Upper lobe of right lung (tissue), 1 donor: ENCODE data around the gene ELAVL1. TPM values are rescaled to one million over a fixed set of nuclear protein-coding genes. Genes with fewer than 3 reads are reported as not detected.
A peak's percentile ranks its signal among the peaks of the same experiment; 100 is the strongest.

Experiments used
- ATAC-seq: fragments of 200-7000 bp; cut with Tn5 transposase; one replicate; pipeline ENCODE4 v1.9.1; 2020; ENCODE audit warnings: mild to moderate bottlenecking, moderate library complexity
- DNase-seq: peaks from one replicate; pipeline ENCODE4 v3.0.0-alpha.2; 2020
- H3K27ac ChIP-seq: fragments of 200-600 bp; one replicate; pipeline ENCODE4 v1.8.0; 2022
- H3K27me3 ChIP-seq: fragments of 200-600 bp; one replicate; pipeline ENCODE4 v1.8.0; 2022; ENCODE audit warnings: mild to moderate bottlenecking
- H3K36me3 ChIP-seq: fragments of 200-600 bp; one replicate; pipeline ENCODE4 v1.8.0; 2022
- H3K4me1 ChIP-seq: fragments of 200-600 bp; one replicate; pipeline ENCODE4 v1.8.0; 2022
- H3K4me3 ChIP-seq: fragments of 200-600 bp; one replicate; pipeline ENCODE4 v1.8.0; 2022; ENCODE audit warnings: mild to moderate bottlenecking
- H3K9me3 ChIP-seq: fragments of 200-600 bp; one replicate; pipeline ENCODE4 v1.8.0; 2022
- intact Hi-C: fragments of 100-400 bp; cut with DNase I; formaldehyde crosslinking; loops from one replicate; pipeline ENCODE4 v1.11.0; 2022
- total RNA-seq: library from RNA; stranded (reverse); fragmentation: NEBNext Ultra II Directional; extraction: Animal tissue kit (Norgen Biotek cat#: 25700); gene quantifications from one replicate; pipeline ENCODE4 v1.2.1, GENCODE V29; 2021
- TF ChIP-seq, protein P1 (sequence below): fragments of 200-600 bp; IDR thresholded peaks from one replicate; pipeline ENCODE4 v1.8.0; 2022; ENCODE audit warnings: antibody characterized with exemption
- donor health status: DM: no; HTN: yes; CAD: no; lungs with severe emphysema.

ELAVL1 gene
- total RNA-seq, 1 donor from 2014 or later = 65.9 TPM

DNA sequence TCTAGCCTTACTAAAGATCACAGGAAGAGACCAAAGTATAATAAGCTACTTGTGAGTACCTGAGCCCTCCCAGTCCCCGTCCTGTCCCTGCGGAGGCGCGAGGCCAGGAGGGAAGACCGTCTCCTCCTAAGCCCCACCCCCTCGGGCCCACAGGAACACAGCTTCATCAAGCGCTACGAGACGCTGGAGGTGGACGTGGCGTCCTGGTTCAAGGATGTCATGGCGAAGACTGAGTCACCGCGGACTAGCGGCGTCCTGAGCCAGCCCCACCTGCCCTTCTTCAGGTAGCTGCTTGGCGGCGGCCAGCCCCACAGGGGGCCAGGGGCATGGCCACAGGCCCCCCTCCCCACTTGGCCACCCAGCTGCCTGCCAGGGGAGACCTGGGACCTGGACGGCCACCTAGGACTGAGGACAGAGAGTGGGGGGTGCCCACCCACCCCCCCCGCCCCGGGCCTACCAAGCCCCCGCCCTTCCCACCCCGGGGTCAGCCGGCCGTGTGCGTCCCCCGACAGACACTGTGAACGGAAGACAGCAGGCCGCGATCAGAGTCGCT lies 93.2 kb downstream of the ELAVL1 start:
- DNase-seq (peak; percentile 61), ATAC-seq (no peak)
- intact Hi-C loops = no loop called here

DNA sequence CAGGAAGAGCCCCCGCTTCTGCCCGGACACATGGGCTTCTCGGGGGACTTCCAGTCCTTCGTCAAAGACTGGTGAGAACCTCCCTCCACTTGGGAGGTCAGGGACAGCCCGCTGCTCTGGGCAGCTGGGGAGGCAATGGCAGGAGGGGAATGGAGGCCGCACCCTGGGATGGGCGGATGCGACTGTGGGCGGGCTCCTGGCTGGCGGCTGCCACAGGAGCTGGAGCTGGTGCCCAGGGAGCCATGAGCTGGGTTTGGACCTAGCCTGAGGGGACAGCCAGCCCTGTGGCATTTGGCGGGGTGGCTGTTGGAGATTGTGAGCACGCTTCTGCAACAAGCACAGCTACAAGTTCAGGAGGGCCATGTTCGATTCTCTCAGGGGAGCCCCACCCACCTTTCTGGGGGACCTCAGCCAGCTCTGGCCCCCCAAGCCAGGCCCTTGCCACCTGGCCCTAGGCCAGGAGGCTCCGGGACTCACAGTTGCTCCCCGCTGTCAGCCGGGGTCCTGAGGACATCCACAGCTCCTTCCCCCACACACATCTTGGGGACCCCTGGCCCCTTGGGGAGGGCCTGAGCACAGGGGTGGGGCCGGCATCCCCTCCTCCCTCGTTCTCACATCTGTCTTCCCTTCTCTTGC lies 93.8 kb downstream of the ELAVL1 start:
- Histone ChIP-seq H3K27me3 (peaks cover 14% of the 10 kb centered on the region), H3K4me1 (peaks cover 6% of the 10 kb centered on the region), H3K4me3 (no peak overlapping the region), H3K9me3 (no peaks in the 10 kb centered on the region), H3K27ac (no peak overlapping the region), H3K36me3 (peaks cover 39% of the 10 kb centered on the region)
- ATAC-seq (no peak), DNase-seq (no peak)
- intact Hi-C loops = no loop called here
- TF ChIP-seq, protein P1, sequence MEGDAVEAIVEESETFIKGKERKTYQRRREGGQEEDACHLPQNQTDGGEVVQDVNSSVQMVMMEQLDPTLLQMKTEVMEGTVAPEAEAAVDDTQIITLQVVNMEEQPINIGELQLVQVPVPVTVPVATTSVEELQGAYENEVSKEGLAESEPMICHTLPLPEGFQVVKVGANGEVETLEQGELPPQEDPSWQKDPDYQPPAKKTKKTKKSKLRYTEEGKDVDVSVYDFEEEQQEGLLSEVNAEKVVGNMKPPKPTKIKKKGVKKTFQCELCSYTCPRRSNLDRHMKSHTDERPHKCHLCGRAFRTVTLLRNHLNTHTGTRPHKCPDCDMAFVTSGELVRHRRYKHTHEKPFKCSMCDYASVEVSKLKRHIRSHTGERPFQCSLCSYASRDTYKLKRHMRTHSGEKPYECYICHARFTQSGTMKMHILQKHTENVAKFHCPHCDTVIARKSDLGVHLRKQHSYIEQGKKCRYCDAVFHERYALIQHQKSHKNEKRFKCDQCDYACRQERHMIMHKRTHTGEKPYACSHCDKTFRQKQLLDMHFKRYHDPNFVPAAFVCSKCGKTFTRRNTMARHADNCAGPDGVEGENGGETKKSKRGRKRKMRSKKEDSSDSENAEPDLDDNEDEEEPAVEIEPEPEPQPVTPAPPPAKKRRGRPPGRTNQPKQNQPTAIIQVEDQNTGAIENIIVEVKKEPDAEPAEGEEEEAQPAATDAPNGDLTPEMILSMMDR = no peak

More for the DNA sequence above, 93.2 kb downstream of the ELAVL1 start:
- H3K27me3 ChIP-seq = peaks cover 16% of the 10 kb centered on the region
- peaks cover 10% of the 10 kb centered on the region for H3K4me1 ChIP-seq
- H3K9me3 ChIP-seq = no peaks in the 10 kb centered on the region
- H3K36me3 ChIP-seq = peaks cover 39% of the 10 kb centered on the region
- no peak overlapping the region for H3K27ac ChIP-seq
- TF ChIP-seq, protein P1 = no peak
- H3K4me3 ChIP-seq = no peak overlapping the region

DNA sequence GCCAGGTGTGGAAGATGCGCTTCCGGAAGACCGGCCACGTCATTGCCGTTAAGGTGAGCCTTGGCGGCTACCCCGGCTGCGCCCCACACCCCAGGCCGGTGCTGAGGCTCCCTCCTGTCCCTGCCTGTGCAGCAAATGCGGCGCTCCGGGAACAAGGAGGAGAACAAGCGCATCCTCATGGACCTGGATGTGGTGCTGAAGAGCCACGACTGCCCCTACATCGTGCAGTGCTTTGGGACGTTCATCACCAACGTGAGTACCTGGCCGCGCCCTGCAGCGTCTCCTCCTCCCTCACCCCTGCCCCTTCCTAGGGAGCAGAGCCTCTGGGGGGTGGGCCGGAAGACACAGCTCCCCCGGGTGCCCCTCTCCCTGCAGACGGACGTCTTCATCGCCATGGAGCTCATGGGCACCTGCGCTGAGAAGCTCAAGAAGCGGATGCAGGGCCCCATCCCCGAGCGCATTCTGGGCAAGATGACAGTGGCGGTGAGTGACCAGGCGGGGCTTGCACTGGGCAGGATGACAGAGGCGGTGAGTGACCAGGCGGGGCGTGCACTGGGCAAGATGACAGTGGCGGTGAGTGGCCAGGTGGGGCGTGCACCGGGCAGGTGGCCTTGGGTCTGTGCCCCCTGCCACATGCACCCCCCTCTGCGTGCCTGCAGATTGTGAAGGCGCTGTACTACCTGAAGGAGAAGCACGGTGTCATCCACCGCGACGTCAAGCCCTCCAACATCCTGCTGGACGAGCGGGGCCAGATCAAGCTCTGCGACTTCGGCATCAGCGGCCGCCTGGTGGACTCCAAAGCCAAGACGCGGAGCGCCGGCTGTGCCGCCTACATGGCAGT lies 94.9 kb downstream of the ELAVL1 start:
- H3K4me1 ChIP-seq = peaks cover 3% of the 10 kb centered on the region
- intact Hi-C loops = no loop called here
- peaks cover 39% of the 10 kb centered on the region for H3K36me3 ChIP-seq
- H3K27ac ChIP-seq = no peak overlapping the region
- DNase-seq (peak; percentile 64), ATAC-seq (no peak)
- TF ChIP-seq, protein P1 = no peak
- no peaks in the 10 kb centered on the region for H3K9me3 ChIP-seq
- H3K4me3 ChIP-seq = no peak overlapping the region
- peaks cover 8% of the 10 kb centered on the region for H3K27me3 ChIP-seq

DNA sequence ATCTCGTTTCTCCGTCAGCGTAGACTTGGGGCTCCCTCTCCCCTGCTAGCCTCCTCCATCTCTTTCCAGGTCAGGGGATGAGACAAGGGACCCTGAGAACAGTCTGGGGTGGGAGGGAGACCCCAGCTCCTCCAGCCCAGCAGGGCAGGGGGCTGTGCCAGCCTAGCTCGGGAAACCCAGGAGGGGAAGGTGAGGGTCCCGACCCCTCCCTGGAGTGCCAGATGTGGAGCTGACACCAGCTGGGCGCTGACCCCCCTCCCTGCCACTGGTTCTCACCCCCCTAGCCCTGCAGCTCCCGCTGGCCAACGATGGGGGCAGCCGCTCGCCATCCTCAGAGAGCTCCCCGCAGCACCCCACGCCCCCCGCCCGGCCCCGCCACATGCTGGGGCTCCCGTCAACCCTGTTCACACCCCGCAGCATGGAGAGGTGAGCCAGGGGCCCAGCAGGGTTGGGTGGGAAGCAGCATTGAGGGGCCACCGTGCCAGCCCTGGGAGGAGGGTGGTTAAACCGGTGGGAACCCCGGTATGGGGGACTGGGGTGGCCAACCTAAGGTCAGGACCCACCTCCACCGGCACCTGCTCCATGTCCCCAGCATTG lies 95.9 kb downstream of the ELAVL1 start:
- H3K27ac ChIP-seq = no peak overlapping the region
- H3K36me3 ChIP-seq = peaks cover 39% of the 10 kb centered on the region
- peaks cover 12% of the 10 kb centered on the region for H3K4me1 ChIP-seq
- no peaks in the 10 kb centered on the region for H3K9me3 ChIP-seq
- ATAC-seq (no peak), DNase-seq (no peak)
- no peak overlapping the region for H3K4me3 ChIP-seq
- TF ChIP-seq, protein P1 = no peak
- H3K27me3 ChIP-seq = no peaks in the 10 kb centered on the region
- intact Hi-C loops = no loop called here

DNA sequence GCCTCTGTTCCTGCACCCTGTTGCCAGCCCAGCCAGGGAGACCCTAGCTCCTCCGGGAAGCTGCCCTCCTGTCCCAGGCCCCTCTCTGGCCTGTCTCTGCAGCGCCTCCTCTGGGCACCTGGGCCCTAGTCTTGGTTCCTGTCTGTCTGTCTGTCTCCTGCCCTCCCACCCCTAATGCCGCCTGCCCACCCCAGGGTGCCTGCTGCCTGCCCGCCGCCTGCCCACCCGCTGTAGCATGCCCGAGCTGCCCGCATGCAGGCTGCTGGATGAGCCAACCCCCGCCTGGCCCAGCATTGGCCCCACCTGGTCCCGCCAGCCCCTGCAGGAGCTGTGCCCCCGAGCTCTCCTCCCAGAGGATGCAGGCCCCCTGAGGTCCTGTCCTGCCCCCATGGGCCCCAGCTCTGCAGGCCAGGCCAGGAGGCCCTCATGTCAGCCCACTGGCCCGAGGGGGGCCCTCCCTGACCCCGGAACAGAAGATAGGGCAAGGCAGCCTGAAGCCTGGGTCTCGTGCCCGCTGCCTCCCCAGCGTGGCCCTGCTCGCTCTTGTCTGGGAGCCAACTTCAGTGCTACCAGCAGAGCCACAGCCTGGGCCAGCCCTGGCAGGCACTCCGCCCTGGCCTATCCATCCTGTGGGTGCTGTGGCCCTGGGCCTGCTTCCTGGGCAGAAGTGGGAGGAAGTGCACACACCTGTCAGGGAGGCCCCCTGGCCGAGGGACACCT lies 96.5 kb downstream of the ELAVL1 start:
- H3K27ac ChIP-seq = no peak overlapping the region
- TF ChIP-seq, protein P1 = no peak
- intact Hi-C loops = no loop called here
- ATAC-seq (no peak), DNase-seq (no peak)
- peaks cover 14% of the 10 kb centered on the region for H3K4me1 ChIP-seq
- no peaks in the 10 kb centered on the region for H3K27me3 ChIP-seq
- H3K9me3 ChIP-seq = no peaks in the 10 kb centered on the region
- H3K36me3 ChIP-seq = peaks cover 39% of the 10 kb centered on the region
- H3K4me3 ChIP-seq = no peak overlapping the region
